Measurements from ENCODE around the gene MCF2L. TPM values are rescaled to one million over a fixed set of nuclear protein-coding genes. Genes with fewer than 3 reads are reported as not detected.

The MCF2L gene
- total and polyA plus RNA-seq, 9 of the 15 experiments (the other 6 are each of a cell fraction or from before 2014, with no cell fraction given) = 0.05 to 0.25 (median 0.18) TPM; not detected in 5

DNA sequence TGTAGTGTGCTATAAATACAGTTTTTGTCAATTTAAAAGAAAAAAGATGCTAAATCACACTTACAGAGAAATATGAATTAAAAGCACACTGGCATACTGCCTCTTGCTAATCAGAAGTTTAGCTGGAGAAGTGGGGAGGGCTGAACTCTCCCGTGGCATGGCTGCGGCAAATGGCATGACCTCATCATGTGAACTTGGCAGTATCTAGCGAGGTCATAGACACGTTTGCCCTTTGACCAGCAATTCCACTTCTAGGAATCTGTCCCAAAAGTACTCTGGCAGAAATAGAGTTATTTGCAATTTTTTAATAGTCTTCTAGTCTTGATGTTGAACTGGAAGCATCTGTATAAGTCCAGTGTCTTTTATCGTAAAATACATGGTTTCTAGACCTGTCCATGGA, 42.0 kb upstream of the MCF2L start:
- Histone ChIP-seq H3K9ac (ENCODE audit: insufficient read depth in 1 of 2, low read depth in 2 of 2, low read length in 2 of 2) (no peak overlapping the region), H3K9me1 (ENCODE audit: control insufficient read depth, insufficient read depth, low read length) (no peaks in the 10 kb centered on the region), H3K4me1 (replicated peaks in 1 of 2; ENCODE audit: control insufficient read depth in 2 of 2, insufficient read depth in 2 of 2, low read length in 2 of 2) (no peaks in the 10 kb centered on the region; a peak in 1 of 5 replicates), H3K4me2 (ENCODE audit: insufficient read depth, low read length) (no peak overlapping the region), H3K79me2 (ENCODE audit: control insufficient read depth, insufficient read depth, low read length) (no peaks in the 10 kb centered on the region), H3K27ac (ENCODE audit: extremely low read depth, low read depth, low read length) (no peak overlapping the region), H3K4me3 (no peak overlapping the region), H4K20me1 (replicated peaks; ENCODE audit: control insufficient read depth, insufficient read depth, low read length) (no peaks in the 10 kb centered on the region), H3K27me3 (ENCODE audit: control insufficient read depth in 2 of 2, insufficient read depth in 2 of 2, low read length in 2 of 2) (peaks cover 10 to 34% of the 10 kb centered on the region in 2 experiments; a peak in 4 of 5 replicates), H3K9me3 (replicated peaks; ENCODE audit: control insufficient read depth, insufficient read depth, low read depth, low read length) (no peaks in the 10 kb centered on the region; the same call in 1 of the 2 replicates), H2AFZ (ENCODE audit: low read depth, low read length) (no peak overlapping the region), H3K36me3 (ENCODE audit: control insufficient read depth, insufficient read depth, low read length) (no peaks in the 10 kb centered on the region)
- POLR2A ChIA-PET = interaction anchor here (0.7 kb wide), 1 partner anchor 522 kb away, joined by 3 read pairs; no protein-coding TSS in a partner anchor
- ATAC-seq (no peak), FAIRE-seq (no peak), DNase-seq (ENCODE audit: extremely low read depth in 1 of 4, low spot score in 3 of 4) (no peak)
- in situ Hi-C loops (cut with MboI) = loop anchor here (25.0 kb wide), 1 partner anchor 460 kb away; no protein-coding TSS in a partner anchor
- 1% methylated on average over 5 of the region's 5 CpGs for WGBS (ENCODE audit: insufficient coverage, low coverage, missing lambda C conversion rate)
- CTCF ChIA-PET (ENCODE audit: low intra/inter-chr PET ratio) = no interaction called here
- intact Hi-C loops (cut with micrococcal nuclease) = no loop called here
- BruUV-seq (replicated peaks) = no TSS peak
- TF ChIP-seq PRMT5 (CRISPR knock-in tag; IDR thresholded peaks at IDR 0.05) (no peak), XRCC3 (IDR thresholded peaks at IDR 0.05) (no peak), ZNF253 (CRISPR knock-in tag; conservative IDR thresholded peaks at IDR 0.05) (no peak), ZNF280A (IDR thresholded peaks at IDR 0.05; ENCODE audit: low read depth, partially characterized antibody) (no peak), ZNF584 (CRISPR knock-in tag; IDR thresholded peaks at IDR 0.05; ENCODE audit: low read depth) (no peak), NEUROD1 (IDR thresholded peaks at IDR 0.05; ENCODE audit: borderline replicate concordance, low read depth, low read length, partially characterized antibody) (no peak), CBX2 (IDR thresholded peaks at IDR 0.05; ENCODE audit: insufficient read depth, low read length, poor library complexity, severe bottlenecking) (no peak), ZNF121 (CRISPR knock-in tag; conservative IDR thresholded peaks at IDR 0.05) (no peak), E2F3 (CRISPR knock-in tag; IDR thresholded peaks at IDR 0.05) (no peak), ZNF518B (CRISPR knock-in tag; IDR thresholded peaks at IDR 0.05) (no peak)
- TF ChIP-seq, protein P1, sequence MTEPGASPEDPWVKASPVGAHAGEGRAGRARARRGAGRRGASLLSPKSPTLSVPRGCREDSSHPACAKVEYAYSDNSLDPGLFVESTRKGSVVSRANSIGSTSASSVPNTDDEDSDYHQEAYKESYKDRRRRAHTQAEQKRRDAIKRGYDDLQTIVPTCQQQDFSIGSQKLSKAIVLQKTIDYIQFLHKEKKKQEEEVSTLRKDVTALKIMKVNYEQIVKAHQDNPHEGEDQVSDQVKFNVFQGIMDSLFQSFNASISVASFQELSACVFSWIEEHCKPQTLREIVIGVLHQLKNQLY (CRISPR knock-in tag; conservative IDR thresholded peaks at IDR 0.05) = no peak

All from K562 (cell line).